GM18873 (cell line): ENCODE results near the gene TRIM5.
"Not testable (repeated sequence)": the region's sequence is repeated elsewhere in the genome, so short reads cannot be mapped to it uniquely, and the experiment has no call there.

Source experiments
- ATAC-seq: cut with Tn5 transposase; IDR thresholded peaks from one replicate; pipeline ENCODE4 v1.9.1; 2021; ENCODE audit warnings: mild to moderate bottlenecking, moderate library complexity, moderate number of reproducible peaks; ENCODE audit not compliant: unreplicated experiment, low FRiP score

Gene TRIM5

DNA sequence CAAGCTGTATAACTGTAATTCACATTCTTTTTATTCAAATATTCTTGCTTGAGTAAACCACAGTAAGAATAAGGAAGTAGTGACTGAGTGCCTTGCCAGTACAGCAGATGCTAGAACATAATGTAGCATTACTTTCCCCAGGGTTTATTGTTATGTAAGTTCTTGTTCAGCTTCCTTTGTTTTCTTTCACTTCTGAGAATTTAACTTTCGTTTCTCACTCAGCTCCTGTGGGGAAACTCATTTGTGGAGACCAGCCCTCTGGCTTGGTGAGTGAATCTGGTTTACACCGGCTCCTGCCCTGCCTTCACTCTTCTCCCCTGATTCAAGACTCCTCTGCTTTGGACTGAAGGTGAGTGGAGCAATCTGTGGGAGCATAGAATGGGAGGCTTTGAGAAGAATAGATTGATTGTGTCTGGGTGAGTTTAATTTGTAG is 4.7 kb upstream of the TRIM5 start, which contains the start of gene TRIM22:
Gene TRIM22 (plus strand): TSS at position 240 of the 433 bp plus-strand sequence. CDS start 6,443 bp downstream, outside the sequence.
- ATAC-seq = peak; percentile 86

DNA sequence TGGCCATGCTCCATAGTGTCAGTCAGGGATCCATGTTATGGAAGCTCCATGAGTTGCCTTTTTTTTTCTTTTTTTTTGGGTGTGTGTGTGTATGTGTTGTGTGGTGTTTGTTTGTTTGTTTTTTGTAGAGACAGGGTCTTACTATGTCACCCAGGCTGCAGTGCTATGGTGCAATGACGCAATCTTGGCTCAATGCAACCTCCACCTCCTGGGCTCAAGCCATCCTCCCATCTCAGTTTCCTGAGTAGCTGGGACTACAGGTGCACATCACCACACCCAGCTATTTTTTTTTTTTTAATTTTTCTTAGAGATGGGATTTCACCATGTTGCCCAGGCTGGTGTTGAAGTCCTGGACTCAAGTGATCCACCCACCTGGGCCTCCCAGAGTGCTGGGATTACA is 3.6 kb upstream of the TRIM5 start:
- no peak for ATAC-seq

GRCh38 chr11:5686426-5686825 is 1.6 kb upstream of the TRIM5 start:
- no peak for ATAC-seq

DNA sequence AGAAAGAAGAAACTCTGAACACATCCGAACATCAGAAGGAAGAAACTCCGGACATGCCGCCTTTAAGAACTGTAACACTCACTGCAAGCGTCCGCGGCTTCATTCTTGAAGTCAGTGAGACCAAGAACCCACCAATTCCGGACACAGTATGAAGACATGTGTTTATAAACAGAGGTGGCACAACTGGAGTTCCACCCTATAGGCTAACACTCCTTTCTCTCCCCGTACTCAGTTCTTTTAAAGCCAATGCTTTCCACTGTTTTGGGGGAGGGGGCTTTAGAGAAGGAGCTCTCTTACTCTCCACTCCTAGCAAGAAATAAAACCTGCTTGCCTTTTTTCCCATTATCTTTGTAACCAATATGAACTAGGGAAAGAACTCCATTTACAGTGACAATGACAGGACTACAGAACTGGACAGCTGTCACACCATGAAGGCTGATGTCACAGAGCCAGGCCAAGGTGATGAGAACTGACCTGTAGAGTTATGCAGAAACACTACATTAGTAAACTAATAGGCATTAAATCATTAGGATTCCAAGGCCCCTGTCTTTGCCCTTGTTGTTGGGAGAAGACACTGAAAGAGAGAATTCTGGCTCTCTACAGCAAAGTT is 733 bp downstream of the TRIM5 start:
- peak; percentile 22 for ATAC-seq

- ATAC-seq = not testable (repeated sequence)
Measured at GRCh38 chr11:5683620-5684019, 1.3 kb downstream of the TRIM5 start.

- ATAC-seq = not testable (repeated sequence)
Measured at GRCh38 chr11:5682890-5683441, 1.9 kb downstream of the TRIM5 start.

- ATAC-seq = no peak
Measured at GRCh38 chr11:5679811-5680210, 5.1 kb downstream of the TRIM5 start.

DNA sequence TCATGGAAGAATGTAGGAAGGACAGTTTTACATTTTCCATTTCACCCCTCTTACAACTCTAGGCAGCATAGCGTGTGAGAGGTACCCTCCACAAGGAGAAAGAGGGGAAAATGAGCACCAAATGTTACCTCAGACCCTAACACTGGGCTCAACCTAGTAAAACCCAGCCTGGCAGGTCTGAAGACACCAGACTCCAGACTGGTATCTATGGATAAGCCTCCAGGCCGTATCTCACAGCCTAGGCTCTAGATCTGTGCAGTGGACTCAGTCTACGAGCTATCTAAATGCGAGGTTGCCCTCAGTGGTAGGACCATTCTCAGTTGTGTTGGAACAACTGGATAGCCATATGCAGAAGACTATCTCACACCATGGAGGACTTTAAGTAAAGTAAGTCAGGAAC is 10.5 kb downstream of the TRIM5 start:
- no peak for ATAC-seq

GRCh38 chr11:5671831-5672230 is 13.0 kb downstream of the TRIM5 start:
- ATAC-seq = no peak

DNA sequence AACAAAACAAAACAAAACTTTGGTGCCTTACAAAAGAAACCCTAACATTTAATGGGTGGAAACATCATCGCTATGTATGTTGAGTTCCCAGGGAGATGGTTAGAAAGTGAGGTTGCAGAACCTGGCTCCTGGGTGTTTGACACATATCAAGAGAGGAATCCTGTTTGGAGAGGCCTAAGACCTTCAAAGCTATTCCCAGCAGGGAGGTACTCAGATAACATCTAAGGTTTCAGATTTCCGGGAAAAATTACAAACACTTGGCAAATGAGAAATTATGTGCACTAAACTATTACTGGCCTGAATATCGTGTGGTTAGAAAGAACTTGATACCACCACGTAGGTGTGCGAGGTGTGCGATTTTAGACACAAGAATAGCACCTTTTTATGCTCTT is 18.5 kb downstream of the TRIM5 start:
- no peak for ATAC-seq

GRCh38 chr11:5665746-5666401 is 19.0 kb downstream of the TRIM5 start:
- ATAC-seq = no peak

DNA sequence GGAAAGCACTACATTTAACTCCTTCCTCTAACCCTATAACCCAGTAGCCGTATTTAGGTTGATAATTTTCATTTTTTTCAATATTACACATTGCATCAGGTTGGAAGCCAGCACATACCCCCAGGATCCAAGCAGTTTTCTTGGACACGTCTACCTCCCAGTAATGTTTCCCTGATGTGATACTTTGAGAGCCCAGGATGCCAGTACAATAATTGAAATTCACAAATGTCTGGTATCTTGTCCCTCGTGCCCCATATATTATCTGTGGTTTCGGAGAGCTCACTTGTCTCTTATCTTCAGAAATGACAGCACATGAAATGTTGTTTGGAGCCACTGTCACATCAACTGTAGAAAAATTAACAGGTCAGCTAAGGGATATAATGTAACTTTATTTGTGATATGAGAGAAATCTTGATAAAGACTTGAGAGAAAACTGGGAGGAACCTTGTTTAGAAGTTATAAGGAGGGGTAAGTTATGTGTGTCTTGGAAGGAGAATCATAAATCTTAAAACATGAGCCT is 19.8 kb downstream of the TRIM5 start:
- no peak for ATAC-seq

DNA sequence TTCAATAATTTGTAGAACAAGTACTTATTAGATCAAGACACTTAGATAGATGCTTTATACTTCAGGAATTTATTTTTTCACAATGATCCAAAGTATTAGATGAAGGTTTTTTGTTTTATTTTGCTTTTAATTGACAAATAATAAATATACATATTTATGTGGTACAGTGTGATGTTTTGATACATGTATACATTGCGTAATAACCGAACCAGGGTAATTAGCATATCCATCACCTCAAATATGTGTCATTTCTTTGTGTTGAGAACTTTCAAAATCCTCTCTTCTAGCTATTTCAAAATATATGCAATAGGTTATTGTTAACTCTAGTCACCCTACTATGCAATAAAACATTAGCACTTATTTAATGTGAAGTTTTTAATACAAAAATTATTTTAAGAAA is 21.4 kb downstream of the TRIM5 start:
- ATAC-seq = no peak

GRCh38 chr11:5658318-5658717 is 26.6 kb downstream of the TRIM5 start:
- ATAC-seq = no peak

DNA sequence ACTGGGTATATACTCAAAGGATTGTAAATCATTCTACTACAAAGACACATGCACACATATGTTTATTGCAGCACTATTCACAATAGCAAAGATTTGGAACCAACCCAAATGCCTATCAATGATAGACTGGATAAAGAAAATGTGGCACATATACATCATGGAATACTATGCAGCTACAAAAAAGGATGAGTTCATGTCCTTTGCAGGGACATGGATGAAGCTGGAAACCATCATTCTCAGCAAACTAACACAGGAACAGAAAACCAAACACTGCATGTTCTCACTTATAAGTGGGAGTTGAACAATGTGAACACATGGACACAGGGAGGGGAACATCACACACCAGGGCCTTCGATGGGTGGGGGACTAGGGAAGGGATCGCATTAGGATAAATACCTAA is 27.9 kb downstream of the TRIM5 start:
- ATAC-seq = not testable (repeated sequence)

GRCh38 chr11:5655474-5655873 is 29.4 kb downstream of the TRIM5 start:
- ATAC-seq = no peak

DNA sequence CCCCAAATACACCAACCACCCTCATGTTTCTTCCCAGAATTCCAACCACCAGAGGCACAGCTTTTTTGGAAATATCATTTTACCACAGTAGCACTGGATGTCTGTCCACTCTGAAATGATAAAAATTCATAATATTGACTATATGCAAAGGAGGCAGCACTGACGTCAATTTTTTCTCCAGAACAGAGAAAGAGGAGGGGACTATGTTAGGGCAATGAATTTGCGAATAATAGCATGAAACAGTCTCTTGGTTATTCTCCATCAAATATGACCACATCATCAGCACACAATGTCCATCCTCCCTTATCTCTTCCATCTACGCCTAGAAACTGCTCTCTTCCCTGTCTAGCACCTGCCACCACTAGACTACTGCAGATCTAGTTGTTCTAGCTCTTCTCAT is 38.7 kb downstream of the TRIM5 start:
- ATAC-seq = no peak

DNA sequence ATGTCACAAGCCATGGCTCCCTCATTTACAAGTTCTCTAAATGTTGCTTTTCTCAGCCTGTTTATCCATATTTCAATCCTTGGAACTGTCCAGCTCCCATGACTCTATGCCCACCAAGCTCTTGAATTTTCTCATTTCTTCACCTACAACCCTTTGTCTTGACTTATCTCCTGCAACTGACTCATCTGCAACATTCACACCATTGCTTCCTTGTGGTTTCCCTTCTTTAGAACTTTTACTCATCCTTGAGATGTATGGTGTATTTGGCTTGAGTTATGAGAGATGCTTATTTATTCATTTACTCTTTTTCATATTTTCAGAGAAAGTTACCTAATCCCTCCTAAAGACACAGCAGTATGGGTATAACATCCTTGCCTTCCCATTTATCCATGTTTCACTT is 41.3 kb downstream of the TRIM5 start:
- ATAC-seq = no peak

DNA sequence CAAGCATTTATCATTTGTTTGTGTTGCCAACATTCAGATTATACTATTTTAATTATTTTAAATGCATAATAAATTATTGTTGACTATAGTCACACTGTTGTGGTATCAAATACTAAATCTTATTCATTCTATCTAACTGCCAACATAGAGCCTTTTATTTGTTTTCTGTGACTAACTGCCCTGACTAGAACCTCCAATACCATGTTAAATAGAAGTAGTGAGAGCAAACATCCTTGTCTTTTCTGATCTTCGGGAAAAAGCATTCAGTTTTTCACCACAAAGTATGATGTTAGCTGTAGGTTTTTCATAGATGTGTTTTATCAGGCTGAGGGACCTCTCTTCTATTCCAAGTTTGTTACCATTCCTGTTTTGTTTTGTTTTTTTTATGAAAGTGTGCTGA is 44.9 kb downstream of the TRIM5 start:
- ATAC-seq = no peak

DNA sequence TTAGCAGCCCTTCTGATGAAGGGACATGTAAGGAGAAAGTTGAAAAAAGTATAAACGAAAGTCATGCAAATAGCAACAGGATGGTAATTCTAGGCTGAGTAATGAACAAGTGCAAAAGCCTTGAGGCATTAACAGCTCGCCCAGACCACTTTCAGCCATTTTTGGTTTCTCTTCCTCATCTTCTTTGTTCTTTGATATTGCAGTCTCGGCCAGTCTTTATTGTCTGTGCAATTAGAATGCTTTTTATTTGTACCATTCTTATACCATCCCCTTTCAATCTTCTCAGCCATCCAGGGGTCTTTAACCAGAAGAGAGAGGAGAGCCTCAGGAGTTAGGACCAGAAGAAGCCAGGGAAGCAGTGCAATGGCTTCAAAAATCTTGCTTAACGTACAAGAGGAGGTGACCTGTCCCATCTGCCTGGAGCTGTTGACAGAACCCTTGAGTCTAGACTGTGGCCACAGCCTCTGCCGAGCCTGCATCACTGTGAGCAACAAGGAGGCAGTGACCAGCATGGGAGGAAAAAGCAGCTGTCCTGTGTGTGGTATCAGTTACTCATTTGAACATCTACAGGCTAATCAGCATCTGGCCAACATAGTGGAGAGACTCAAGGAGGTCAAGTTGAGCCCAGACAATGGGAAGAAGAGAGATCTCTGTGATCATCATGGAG is 52.8 kb downstream of the TRIM5 start:
- peak; percentile 98 for ATAC-seq

- no peak for ATAC-seq
Measured at GRCh38 chr11:5631417-5631816, 53.5 kb downstream of the TRIM5 start.
